SK-N-MC (cell line): ENCODE measurements around the gene CNGA2.

Source experiments
- DNase-seq: peaks from one replicate; pipeline ENCODE4 v3.0.0-alpha.2; 2011; ENCODE audit warnings: low read depth, low spot score
- H3K27ac ChIP-seq: fragments of 200-600 bp; sonication (generic); 2 replicates; pipeline ENCODE4 v1.5.1; 2016; ENCODE audit warnings: mixed run types
- H3K36me3 ChIP-seq: fragments of 200-600 bp; sonication (generic); 2 replicates; pipeline ENCODE4 v1.6.1; 2017; ENCODE audit warnings: antibody characterized with exemption, low read length, mixed read lengths; ENCODE audit not compliant: insufficient read depth
- H3K4me3 ChIP-seq: fragments of 200-600 bp; sonication (generic); 2 replicates; pipeline ENCODE4 v1.5.1; 2016
- H3K9ac ChIP-seq: fragments of 200-600 bp; sonication (generic); 2 replicates; pipeline ENCODE4 v1.8.0; 2017; ENCODE audit warnings: mixed run types, mixed read lengths; ENCODE audit not compliant: insufficient read length
- H3K9me3 ChIP-seq: fragments of 200-600 bp; sonication (generic); 2 replicates; pipeline ENCODE4 v1.6.1; 2017; ENCODE audit warnings: low read depth, mild to moderate bottlenecking, antibody characterized with exemption, low read length, moderate library complexity, mixed read lengths
- EZH2 ChIP-seq: fragments of 200-600 bp; sonication (generic); IDR thresholded peaks from one replicate; pipeline ENCODE4 v1.6.1; 2017; ENCODE audit warnings: antibody characterized with exemption
- FOXP2 ChIP-seq: optimal IDR thresholded peaks from 2 replicates; pipeline ENCODE3; 2011; ENCODE audit warnings: mild to moderate bottlenecking, moderate library complexity; ENCODE audit not compliant: insufficient read depth; ENCODE audit errors: extremely low read length, control extremely low read depth
- POLR2AphosphoS5 ChIP-seq: IDR thresholded peaks from 2 replicates; pipeline ENCODE4 v1.6.1; 2012; ENCODE audit warnings: mild to moderate bottlenecking, low read depth, low read length, borderline replicate concordance

The CNGA2 gene

DNA sequence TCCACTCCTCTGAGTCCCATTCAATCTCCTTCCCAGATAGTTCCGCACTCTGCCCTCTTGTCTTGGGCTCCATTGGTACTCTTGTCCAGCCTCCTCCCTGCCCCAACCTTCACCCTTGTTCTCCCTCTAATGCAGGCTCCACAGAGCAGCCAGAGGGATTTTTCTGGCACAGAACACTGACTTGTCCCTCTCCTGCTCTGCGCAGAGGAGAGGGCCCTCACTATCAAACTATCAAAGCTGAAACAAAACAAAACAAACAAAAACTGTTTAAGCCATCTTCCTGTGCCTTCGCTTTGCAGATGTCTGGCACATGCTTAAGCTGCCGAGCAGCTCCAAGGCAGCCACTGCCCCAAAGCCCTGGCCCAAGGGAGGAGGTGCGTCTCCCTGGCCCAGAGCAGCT is 2.9 kb downstream of the CNGA2 start:
- DNase-seq = no peak
- Histone ChIP-seq H3K9me3 (no peaks in the 10 kb centered on the region), H3K36me3 (no peaks in the 10 kb centered on the region), H3K4me3 (no peak overlapping the region), H3K27ac (no peak overlapping the region), H3K9ac (no peak overlapping the region)
- TF ChIP-seq EZH2 (no peak), FOXP2 (no peak), POLR2AphosphoS5 (no peak)

DNA sequence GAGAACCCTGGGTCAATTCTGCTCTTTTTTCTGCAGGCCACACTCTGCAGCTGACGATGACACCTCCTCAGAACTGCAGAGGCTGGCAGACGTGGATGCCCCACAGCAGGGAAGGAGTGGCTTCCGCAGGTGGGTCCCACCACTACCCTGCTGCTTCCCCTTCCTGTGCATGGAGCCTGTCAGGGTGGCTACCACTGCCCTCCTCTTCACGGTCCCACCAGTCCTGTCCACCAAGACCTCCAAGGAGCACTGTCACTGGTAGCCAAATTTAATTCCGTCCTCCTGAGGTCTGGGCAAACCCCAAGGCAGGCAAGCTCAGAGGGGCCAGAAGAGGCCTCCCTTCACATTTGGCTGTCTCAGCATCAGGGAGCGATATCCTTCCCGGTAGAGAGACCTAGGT is 4.2 kb downstream of the CNGA2 start:
- TF ChIP-seq EZH2 (no peak), POLR2AphosphoS5 (no peak), FOXP2 (no peak)
- no peak for DNase-seq
- Histone ChIP-seq H3K9ac (no peak overlapping the region), H3K4me3 (no peak overlapping the region), H3K36me3 (no peaks in the 10 kb centered on the region), H3K27ac (no peak overlapping the region), H3K9me3 (no peaks in the 10 kb centered on the region)

DNA sequence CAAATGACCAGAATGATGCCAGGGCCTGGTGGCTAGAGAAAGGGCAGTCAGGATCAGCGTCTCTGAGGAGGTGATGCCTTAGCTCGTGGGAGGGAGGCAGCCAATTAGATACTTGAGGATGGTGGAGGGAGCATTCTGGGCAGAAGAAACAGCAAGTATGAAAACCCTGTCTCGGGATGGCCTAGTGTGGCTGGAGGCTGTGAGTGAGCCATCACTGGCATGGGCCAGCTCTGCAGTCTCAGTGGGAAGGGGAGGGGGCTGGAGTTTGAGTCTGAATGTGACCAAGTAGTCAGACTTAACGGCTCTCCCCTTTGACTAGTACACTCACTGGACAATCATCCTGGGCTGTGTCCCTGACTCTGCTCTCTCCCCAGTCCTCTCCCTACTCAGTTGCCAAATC is 7.1 kb downstream of the CNGA2 start:
- Histone ChIP-seq H3K9me3 (no peaks in the 10 kb centered on the region), H3K4me3 (no peak overlapping the region), H3K27ac (no peak overlapping the region), H3K9ac (no peak overlapping the region), H3K36me3 (no peaks in the 10 kb centered on the region)
- no peak for TF ChIP-seq EZH2
- no peak for TF ChIP-seq FOXP2
- no peak for TF ChIP-seq POLR2AphosphoS5
- no peak for DNase-seq

DNA sequence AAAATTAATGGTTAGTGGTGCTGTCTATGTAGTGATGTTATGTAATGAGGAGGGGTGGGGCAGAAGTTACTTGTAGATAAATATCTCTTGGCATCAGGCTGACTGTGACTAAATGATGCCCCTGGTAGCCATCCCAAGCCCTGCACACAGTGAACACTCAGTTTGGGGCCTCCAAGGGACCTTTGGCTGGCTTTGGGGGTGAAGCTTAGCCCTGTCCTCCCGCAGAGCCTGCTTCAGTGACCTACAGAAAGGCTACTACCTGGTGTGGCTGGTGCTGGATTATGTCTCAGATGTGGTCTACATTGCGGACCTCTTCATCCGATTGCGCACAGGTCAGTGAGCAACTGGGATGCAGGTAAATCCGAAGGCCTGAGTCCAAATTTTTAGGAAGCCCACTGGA is 7.8 kb downstream of the CNGA2 start:
- H3K9ac ChIP-seq = no peak overlapping the region
- H3K9me3 ChIP-seq = no peaks in the 10 kb centered on the region
- no peaks in the 10 kb centered on the region for H3K36me3 ChIP-seq
- TF ChIP-seq FOXP2 (no peak), POLR2AphosphoS5 (no peak), EZH2 (no peak)
- no peak overlapping the region for H3K4me3 ChIP-seq
- DNase-seq = no peak
- no peak overlapping the region for H3K27ac ChIP-seq

DNA sequence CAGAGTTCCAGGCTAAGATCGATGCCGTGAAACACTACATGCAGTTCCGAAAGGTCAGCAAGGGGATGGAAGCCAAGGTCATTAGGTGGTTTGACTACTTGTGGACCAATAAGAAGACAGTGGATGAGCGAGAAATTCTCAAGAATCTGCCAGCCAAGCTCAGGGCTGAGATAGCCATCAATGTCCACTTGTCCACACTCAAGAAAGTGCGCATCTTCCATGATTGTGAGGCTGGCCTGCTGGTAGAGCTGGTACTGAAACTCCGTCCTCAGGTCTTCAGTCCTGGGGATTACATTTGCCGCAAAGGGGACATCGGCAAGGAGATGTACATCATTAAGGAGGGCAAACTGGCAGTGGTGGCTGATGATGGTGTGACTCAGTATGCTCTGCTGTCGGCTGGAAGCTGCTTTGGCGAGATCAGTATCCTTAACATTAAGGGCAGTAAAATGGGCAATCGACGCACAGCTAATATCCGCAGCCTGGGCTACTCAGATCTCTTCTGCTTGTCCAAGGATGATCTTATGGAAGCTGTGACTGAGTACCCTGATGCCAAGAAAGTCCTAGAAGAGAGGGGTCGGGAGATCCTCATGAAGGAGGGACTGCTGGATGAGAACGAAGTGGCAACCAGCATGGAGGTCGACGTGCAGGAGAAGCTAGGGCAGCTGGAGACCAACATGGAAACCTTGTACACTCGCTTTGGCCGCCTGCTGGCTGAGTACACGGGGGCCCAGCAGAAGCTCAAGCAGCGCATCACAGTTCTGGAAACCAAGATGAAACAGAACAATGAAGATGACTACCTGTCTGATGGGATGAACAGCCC is 9.3 kb downstream of the CNGA2 start:
- no peaks in the 10 kb centered on the region for H3K9me3 ChIP-seq
- no peak overlapping the region for H3K4me3 ChIP-seq
- no peaks in the 10 kb centered on the region for H3K36me3 ChIP-seq
- H3K27ac ChIP-seq = no peak overlapping the region
- H3K9ac ChIP-seq = no peak overlapping the region
- no peak for TF ChIP-seq FOXP2
- TF ChIP-seq POLR2AphosphoS5 = no peak
- TF ChIP-seq EZH2 = no peak
- no peak for DNase-seq

DNA sequence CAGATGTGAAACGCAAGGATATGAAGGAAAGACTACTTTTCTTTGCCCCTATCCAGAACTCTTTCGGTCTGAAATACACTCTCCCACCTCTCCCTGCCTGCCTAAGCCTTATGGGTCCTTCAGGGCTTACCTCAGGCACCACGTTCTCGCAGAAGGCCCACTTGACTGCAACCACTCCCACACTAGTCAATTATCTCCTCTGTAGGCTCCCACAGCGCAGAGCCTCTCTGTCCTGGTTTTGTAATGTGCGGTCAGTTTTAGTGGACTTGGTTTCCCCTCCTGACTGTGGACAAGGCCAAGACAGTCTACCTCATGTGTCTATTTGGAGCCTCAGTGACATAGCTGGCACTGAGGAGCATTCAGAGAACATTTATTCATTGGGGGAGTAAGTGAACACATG is 11.1 kb downstream of the CNGA2 start:
- no peak overlapping the region for H3K27ac ChIP-seq
- no peak overlapping the region for H3K4me3 ChIP-seq
- no peak for DNase-seq
- no peak overlapping the region for H3K9ac ChIP-seq
- TF ChIP-seq POLR2AphosphoS5 (no peak), FOXP2 (no peak), EZH2 (no peak)
- H3K9me3 ChIP-seq = no peaks in the 10 kb centered on the region
- H3K36me3 ChIP-seq = no peaks in the 10 kb centered on the region

DNA sequence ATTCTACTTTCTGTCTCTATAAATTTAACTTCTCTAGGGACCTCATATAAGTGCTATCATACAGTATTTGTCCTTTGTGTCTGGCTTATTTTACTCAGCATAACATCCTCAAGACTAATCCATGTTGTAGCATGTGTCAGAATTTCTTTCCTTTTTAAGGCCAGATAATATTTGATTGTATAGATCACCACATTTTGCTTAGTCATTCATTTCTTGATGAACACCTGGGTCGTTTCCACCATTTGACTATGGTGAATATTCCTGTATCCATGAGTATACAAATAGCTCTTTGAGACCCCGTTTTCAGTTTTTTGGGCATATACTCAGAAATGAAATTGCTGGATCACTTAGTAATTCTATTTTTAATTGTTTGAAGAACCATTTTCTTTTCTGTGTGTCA is 12.0 kb downstream of the CNGA2 start:
- DNase-seq = no peak
- no peak overlapping the region for H3K9ac ChIP-seq
- H3K36me3 ChIP-seq = no peaks in the 10 kb centered on the region
- no peak overlapping the region for H3K27ac ChIP-seq
- H3K4me3 ChIP-seq = no peak overlapping the region
- no peaks in the 10 kb centered on the region for H3K9me3 ChIP-seq
- no peak for TF ChIP-seq EZH2
- no peak for TF ChIP-seq FOXP2
- TF ChIP-seq POLR2AphosphoS5 = no peak

DNA sequence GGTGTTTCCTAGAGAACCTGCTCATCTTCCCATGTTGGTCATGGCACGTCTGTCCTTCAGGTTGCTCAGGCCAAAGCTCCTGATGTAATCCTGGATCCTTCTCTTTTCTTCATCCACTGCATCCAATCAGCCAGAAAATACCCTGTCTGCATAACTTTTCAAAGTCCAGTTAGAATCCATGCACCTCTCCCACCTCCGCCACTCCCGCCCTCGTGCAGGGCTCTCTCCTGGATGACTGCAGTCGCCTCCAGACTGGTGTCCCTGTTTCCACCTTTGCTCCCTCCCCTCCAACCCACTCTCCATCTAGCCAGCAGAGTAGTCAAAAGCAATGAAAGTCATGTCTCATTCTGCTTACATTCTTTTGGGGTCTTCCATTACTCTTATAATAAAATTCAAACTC is 16.0 kb downstream of the CNGA2 start:
- H3K9ac ChIP-seq = no peak overlapping the region
- TF ChIP-seq POLR2AphosphoS5 (no peak), EZH2 (no peak), FOXP2 (no peak)
- H3K36me3 ChIP-seq = no peaks in the 10 kb centered on the region
- no peak overlapping the region for H3K27ac ChIP-seq
- H3K9me3 ChIP-seq = no peaks in the 10 kb centered on the region
- DNase-seq = no peak
- no peak overlapping the region for H3K4me3 ChIP-seq

DNA sequence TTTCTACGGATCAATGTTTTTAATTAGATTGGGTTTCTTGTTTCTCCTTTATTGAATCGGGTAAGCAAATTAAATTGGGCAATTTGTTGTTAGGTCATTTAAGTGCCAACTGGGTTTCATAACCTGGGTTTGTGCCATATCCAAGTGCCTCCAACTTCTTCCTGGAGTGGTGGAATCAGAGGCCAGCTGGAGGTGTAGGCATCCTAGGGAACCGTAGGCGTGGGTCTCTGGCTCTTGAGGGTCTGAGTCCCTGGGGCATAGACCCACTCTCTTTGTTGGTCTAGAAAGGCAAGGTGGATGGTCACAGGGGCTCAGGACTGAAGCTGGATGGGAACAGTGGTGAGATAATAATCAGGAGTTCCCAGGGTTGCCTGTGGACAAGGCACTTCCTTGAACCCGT is 18.3 kb downstream of the CNGA2 start:
- no peak overlapping the region for H3K9ac ChIP-seq
- no peak overlapping the region for H3K4me3 ChIP-seq
- TF ChIP-seq POLR2AphosphoS5 (no peak), FOXP2 (no peak), EZH2 (no peak)
- no peaks in the 10 kb centered on the region for H3K9me3 ChIP-seq
- no peak for DNase-seq
- H3K27ac ChIP-seq = no peak overlapping the region
- H3K36me3 ChIP-seq = no peaks in the 10 kb centered on the region

DNA sequence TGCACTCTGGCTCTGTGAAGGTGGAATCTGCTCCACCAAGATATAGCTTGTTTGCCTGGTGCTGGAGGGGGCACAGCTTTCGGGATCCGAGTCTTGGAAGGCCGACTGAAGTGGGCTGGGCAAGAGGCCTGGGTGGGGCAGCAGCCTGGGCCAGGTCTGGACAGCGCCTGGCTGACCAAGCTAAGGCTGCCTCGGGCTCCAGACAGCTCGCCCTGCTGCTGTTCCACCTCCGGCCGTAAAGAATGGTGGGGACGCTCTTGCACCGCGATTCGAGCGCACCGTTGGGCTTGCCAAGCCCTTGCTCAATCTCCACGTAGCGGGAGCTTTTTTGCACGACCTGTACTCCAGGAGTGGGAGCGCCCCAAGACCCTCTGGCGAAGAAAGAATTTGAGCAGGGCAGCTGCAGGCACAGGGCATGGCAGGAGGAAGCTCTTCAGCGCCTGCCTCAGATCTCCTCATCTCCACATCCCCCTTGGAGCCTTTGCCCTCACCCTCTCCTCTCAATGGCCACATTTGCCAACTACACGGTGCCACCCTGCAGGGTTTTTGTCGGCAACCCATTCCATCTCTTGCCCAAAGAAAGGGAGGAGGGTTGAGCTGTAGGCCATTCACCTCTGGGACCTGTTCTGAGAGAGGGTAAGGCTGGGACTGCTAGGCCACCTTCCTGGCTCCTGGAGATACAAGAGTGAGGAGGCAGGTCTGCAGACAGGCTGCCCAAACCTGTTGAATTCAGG is 18.9 kb downstream of the CNGA2 start:
- H3K36me3 ChIP-seq = no peaks in the 10 kb centered on the region
- no peak overlapping the region for H3K27ac ChIP-seq
- H3K9me3 ChIP-seq = no peaks in the 10 kb centered on the region
- no peak overlapping the region for H3K9ac ChIP-seq
- DNase-seq = no peak
- no peak overlapping the region for H3K4me3 ChIP-seq
- TF ChIP-seq POLR2AphosphoS5 (no peak), FOXP2 (no peak), EZH2 (no peak)
